Neural progenitor cell (in vitro differentiated cells): ENCODE data around the gene CELSR3. TPM values are rescaled to one million over a fixed set of nuclear protein-coding genes. Genes with fewer than 3 reads are reported as not detected.

ENCODE experiments used
- DNase-seq: peaks from one replicate; pipeline ENCODE4 v3.0.0-alpha.2; 2016; ENCODE audit warnings: low spot score
- H2AFZ ChIP-seq: fragments of 200-600 bp; sonication (generic); replicated peaks from 2 replicates; pipeline ENCODE4 v1.6.1; 2016; ENCODE audit warnings: antibody characterized with exemption
- H3F3A ChIP-seq: fragments of 200-600 bp; sonication (generic); 2 replicates; pipeline ENCODE4 v1.6.1; 2016; ENCODE audit warnings: antibody characterized with exemption, low read depth
- H3K27ac ChIP-seq: fragments of 200-600 bp; sonication (generic); 2 replicates; pipeline ENCODE4 v1.5.1; 2016; ENCODE audit warnings: mild to moderate bottlenecking
- H3K27me3 ChIP-seq: fragments of 200-600 bp; sonication (generic); 2 replicates; pipeline ENCODE4 v1.6.1; 2016; ENCODE audit warnings: mild to moderate bottlenecking, moderate library complexity
- H3K36me3 ChIP-seq: fragments of 200-600 bp; sonication (generic); 2 replicates; pipeline ENCODE4 v1.5.1; 2016
- H3K4me1 ChIP-seq: fragments of 200-600 bp; sonication (generic); 2 replicates; pipeline ENCODE4 v1.6.1; 2016; ENCODE audit warnings: mixed run types
- H3K4me2 ChIP-seq: fragments of 200-600 bp; sonication (generic); 2 replicates; pipeline ENCODE4 v1.6.1; 2016
- H3K4me3 ChIP-seq: fragments of 200-600 bp; sonication (generic); 2 replicates; pipeline ENCODE4 v1.5.1; 2016
- H3K79me2 ChIP-seq: fragments of 200-600 bp; sonication (generic); 2 replicates; pipeline ENCODE4 v1.6.1; 2016; ENCODE audit warnings: low read depth
- H3K9ac ChIP-seq: fragments of 200-600 bp; sonication (generic); 2 replicates; pipeline ENCODE4 v1.6.1; 2016
- H3K9me3 ChIP-seq: fragments of 200-600 bp; sonication (generic); 2 replicates; pipeline ENCODE4 v1.5.1; 2016; ENCODE audit warnings: low read depth
- H4K20me1 ChIP-seq: fragments of 200-600 bp; sonication (generic); 2 replicates; pipeline ENCODE4 v1.6.1; 2016; ENCODE audit warnings: low read depth
- H3K27ac Mint-ChIP-seq: 3 replicates; pipeline ENCODE4 v1.8.0; 2021; ENCODE audit warnings: mixed read lengths
- H3K27me3 Mint-ChIP-seq: 2 replicates; pipeline ENCODE4 v1.8.0; 2022; ENCODE audit warnings: low read depth, mild to moderate bottlenecking, inconsistent platforms, moderate library complexity, mixed read lengths; ENCODE audit not compliant: insufficient read depth
- H3K36me3 Mint-ChIP-seq: 3 replicates; pipeline ENCODE4 v1.8.0; 2021; ENCODE audit warnings: mixed read lengths
- H3K4me1 Mint-ChIP-seq: 3 replicates; pipeline ENCODE4 v1.8.0; 2021; ENCODE audit warnings: mixed read lengths
- H3K4me3 Mint-ChIP-seq: 3 replicates; pipeline ENCODE4 v1.8.0; 2021; ENCODE audit warnings: mild to moderate bottlenecking, moderate library complexity, mixed read lengths
- H3K9me3 Mint-ChIP-seq: 3 replicates; pipeline ENCODE4 v1.8.0; 2020; ENCODE audit warnings: mixed read lengths
- EZH2 ChIP-seq: fragments of 200-600 bp; sonication (generic); IDR thresholded peaks from 2 replicates; pipeline ENCODE4 v1.6.1; 2017; ENCODE audit warnings: antibody characterized with exemption, mild to moderate bottlenecking, moderate library complexity
- EZH2phosphoT487 ChIP-seq: fragments of 200-600 bp; sonication (generic); IDR thresholded peaks from 2 replicates; pipeline ENCODE4 v1.6.1; 2017; ENCODE audit warnings: antibody characterized with exemption
- total RNA-seq: library from RNA; depleted of rRNA; stranded (reverse); fragments of >200 nt; gene quantifications from 2 replicates; pipeline ENCODE4 v1.2.3, GENCODE V29; 2015; ENCODE audit warnings: low replicate concordance
- TF ChIP-seq, protein P1 (sequence below): fragments of 200-600 bp; sonication (generic); IDR thresholded peaks from 2 replicates; pipeline ENCODE4 v1.5.1; 2017; ENCODE audit warnings: antibody characterized with exemption, mild to moderate bottlenecking

CELSR3 gene
- total RNA-seq, 1 donor from 2014 or later, result 9.9 TPM

DNA sequence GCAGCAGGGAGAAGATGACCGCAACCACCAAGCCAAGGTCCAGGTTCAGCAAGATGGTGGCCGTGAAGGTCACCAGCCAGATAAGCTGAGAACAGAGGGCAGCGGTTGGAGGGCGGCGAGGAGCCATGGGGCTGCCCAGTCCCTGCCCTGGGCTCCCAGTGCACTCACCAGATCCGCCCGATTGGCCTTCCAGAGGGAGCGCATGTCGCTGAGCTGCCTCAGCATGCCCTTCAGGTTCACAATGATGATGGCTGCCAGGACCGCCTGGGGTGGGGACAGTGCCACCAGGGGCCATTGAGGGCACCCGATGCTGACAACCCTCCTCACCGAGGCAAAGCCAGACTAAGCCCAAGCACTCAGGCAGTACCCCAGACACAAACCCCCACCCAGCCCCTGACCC lies 32.8 kb downstream of the CELSR3 start:
- H3K36me3 Mint-ChIP-seq, result peaks cover 34% of the 10 kb centered on the region
- no peak overlapping the region for H3K4me2 ChIP-seq
- H3K36me3 ChIP-seq, result no peaks in the 10 kb centered on the region
- TF ChIP-seq, protein P1, sequence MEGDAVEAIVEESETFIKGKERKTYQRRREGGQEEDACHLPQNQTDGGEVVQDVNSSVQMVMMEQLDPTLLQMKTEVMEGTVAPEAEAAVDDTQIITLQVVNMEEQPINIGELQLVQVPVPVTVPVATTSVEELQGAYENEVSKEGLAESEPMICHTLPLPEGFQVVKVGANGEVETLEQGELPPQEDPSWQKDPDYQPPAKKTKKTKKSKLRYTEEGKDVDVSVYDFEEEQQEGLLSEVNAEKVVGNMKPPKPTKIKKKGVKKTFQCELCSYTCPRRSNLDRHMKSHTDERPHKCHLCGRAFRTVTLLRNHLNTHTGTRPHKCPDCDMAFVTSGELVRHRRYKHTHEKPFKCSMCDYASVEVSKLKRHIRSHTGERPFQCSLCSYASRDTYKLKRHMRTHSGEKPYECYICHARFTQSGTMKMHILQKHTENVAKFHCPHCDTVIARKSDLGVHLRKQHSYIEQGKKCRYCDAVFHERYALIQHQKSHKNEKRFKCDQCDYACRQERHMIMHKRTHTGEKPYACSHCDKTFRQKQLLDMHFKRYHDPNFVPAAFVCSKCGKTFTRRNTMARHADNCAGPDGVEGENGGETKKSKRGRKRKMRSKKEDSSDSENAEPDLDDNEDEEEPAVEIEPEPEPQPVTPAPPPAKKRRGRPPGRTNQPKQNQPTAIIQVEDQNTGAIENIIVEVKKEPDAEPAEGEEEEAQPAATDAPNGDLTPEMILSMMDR, result no peak
- no peak for TF ChIP-seq EZH2
- H3K27ac ChIP-seq, result no peak overlapping the region
- H3K9me3 Mint-ChIP-seq, result no peaks in the 10 kb centered on the region
- no peaks in the 10 kb centered on the region for H3K9me3 ChIP-seq
- peaks cover 29% of the 10 kb centered on the region for H4K20me1 ChIP-seq
- no peak overlapping the region for H3K4me3 Mint-ChIP-seq
- H3F3A ChIP-seq, result peaks cover 5% of the 10 kb centered on the region
- H3K9ac ChIP-seq, result no peak overlapping the region
- peaks cover 14% of the 10 kb centered on the region for H3K79me2 ChIP-seq
- no peak for DNase-seq
- peaks cover 27% of the 10 kb centered on the region for H3K4me1 Mint-ChIP-seq
- H3K27me3 Mint-ChIP-seq, result peaks cover 8% of the 10 kb centered on the region
- H3K4me1 ChIP-seq, result peaks cover 6% of the 10 kb centered on the region
- H3K27me3 ChIP-seq, result no peaks in the 10 kb centered on the region
- no peak overlapping the region for H2AFZ ChIP-seq
- H3K4me3 ChIP-seq, result no peak overlapping the region
- H3K27ac Mint-ChIP-seq, result no peak overlapping the region

DNA sequence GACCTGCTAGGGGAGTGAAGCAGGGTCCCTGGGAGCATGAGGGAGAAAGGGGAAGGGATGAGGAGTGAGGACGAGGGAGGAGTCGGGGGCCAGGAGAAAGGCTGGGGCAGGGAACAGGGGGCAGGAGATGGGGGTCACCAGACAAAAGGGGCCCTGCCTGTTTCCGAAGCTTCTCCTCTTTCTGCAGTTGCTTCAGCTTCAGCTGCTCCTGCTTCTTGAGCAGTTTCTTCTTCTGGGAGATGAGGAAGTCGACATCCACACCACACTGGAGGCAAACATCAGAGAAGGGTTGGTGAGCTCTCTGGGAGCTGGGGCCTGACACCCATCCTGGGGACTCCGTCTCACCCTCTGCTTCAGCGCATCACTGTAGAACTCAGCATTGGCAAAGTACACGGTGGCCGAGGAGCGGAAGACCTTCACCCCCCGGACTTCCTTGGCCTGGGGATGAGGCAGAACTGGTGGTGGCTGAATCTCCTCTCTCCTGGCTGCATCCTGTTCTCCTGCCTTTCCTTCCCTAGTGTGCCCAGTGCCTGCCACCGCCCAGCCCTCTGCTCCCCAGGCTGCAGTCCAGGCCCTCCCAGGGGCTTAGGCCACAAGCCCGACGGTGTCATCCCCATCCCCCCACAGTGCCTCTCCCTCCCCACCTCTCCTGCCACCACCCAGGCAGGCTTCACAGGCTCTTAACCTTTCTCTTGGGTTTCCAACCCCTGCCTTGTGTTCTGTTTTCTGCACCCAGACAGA lies 34.2 kb downstream of the CELSR3 start:
- H3K36me3 Mint-ChIP-seq, result peaks cover 40% of the 10 kb centered on the region
- H3K9me3 Mint-ChIP-seq, result no peaks in the 10 kb centered on the region
- H3K27ac Mint-ChIP-seq, result no peak overlapping the region

DNA sequence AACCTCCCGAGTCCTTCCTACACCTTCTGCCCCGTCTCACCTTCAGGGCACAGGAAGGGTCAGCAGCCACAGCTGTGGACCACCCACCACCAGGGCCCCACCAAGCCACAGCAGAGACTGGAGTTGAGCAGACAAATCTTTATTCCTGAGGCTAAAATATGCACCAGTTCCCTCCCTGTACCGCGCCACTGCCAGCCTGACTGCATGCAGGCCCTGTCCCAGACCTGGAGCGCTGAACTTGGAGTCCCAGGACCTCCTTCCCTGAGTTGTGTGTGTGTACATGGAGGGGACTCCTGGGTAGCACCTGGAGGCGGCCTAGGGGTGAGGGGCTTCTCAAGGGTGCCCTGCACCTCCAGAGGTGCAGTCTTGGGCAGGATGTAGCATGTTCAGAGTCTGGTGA lies 37.1 kb downstream of the CELSR3 start:
- Mint-ChIP-seq H3K27me3 (peaks cover 9% of the 10 kb centered on the region), H3K4me3 (no peak overlapping the region), H3K36me3 (peaks cover 39% of the 10 kb centered on the region), H3K4me1 (peaks cover 26% of the 10 kb centered on the region), H3K9me3 (no peaks in the 10 kb centered on the region), H3K27ac (no peak overlapping the region)
- Histone ChIP-seq H3K9ac (no peak overlapping the region), H3K4me2 (no peak overlapping the region), H3K27me3 (no peaks in the 10 kb centered on the region), H3K4me3 (no peak overlapping the region), H4K20me1 (peaks cover 5% of the 10 kb centered on the region), H3K79me2 (no peaks in the 10 kb centered on the region), H3K4me1 (no peaks in the 10 kb centered on the region), H3F3A (peaks cover 3% of the 10 kb centered on the region), H3K27ac (no peak overlapping the region), H3K9me3 (no peaks in the 10 kb centered on the region), H2AFZ (no peak overlapping the region), H3K36me3 (no peaks in the 10 kb centered on the region)
- no peak for TF ChIP-seq EZH2phosphoT487
- TF ChIP-seq, protein P1, result no peak
- no peak for TF ChIP-seq EZH2
- no peak for DNase-seq

More for the DNA sequence above, 34.2 kb downstream of the CELSR3 start:
- H3K9me3 ChIP-seq, result no peaks in the 10 kb centered on the region
- no peak overlapping the region for H3K4me2 ChIP-seq
- H4K20me1 ChIP-seq, result peaks cover 18% of the 10 kb centered on the region
- Mint-ChIP-seq H3K27me3 (peaks cover 8% of the 10 kb centered on the region), H3K4me3 (no peak overlapping the region), H3K4me1 (peaks cover 26% of the 10 kb centered on the region)
- H3K4me3 ChIP-seq, result no peak overlapping the region
- no peak overlapping the region for H3K9ac ChIP-seq
- H3K79me2 ChIP-seq, result peaks cover under 1% of the 10 kb centered on the region
- no peaks in the 10 kb centered on the region for H3K36me3 ChIP-seq
- no peak overlapping the region for H3K27ac ChIP-seq
- no peak for DNase-seq
- peaks cover 3% of the 10 kb centered on the region for H3F3A ChIP-seq
- TF ChIP-seq, protein P1, result no peak
- TF ChIP-seq EZH2phosphoT487 (no peak), EZH2 (no peak)
- H3K27me3 ChIP-seq, result no peaks in the 10 kb centered on the region
- H2AFZ ChIP-seq, result no peak overlapping the region
- no peaks in the 10 kb centered on the region for H3K4me1 ChIP-seq
